ENCODE data around the gene ABCD2. TPM values are rescaled to one million over a fixed set of nuclear protein-coding genes. Genes with fewer than 3 reads are reported as not detected.
"Not testable (repeated sequence)": the region's sequence is repeated elsewhere in the genome, so short reads cannot be mapped to it uniquely, and the experiment has no call there.

Gene ABCD2
- polyA plus RNA-seq, 1 donor from 2014 or later, result 1.5 TPM

DNA sequence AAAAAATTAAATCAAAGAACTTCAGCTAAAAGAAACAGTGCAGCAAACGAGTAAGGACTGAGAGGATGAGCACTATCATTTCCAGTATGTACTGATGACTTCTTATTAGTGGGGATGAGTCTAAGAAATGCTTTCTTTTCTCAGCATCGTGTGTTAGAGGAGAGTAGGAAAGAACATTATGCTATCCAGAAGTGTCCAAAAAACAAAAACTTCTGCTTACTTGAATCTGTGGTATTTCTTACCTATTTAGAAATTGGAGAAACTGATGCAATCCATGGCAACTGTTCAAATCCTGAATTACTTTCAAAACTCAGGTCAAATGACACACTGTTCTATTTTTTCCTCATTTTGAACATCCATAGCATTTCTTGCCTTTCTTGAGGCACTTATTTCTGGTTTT, 23.7 kb downstream of the ABCD2 start:
- no peaks in the 10 kb centered on the region for H3K27me3 Mint-ChIP-seq
- peak overlapping the region in 1 of 3 donors; percentile 54 for H3K27ac Mint-ChIP-seq
- H3K9me3 Mint-ChIP-seq, result no peaks in the 10 kb centered on the region
- H3K36me3 Mint-ChIP-seq, result peaks cover 3% of the 10 kb centered on the region
- H3K4me1 Mint-ChIP-seq, result peaks cover 0 to 1% (median 0%) of the 10 kb centered on the region in 3 donors
- no peak overlapping the region for H3K4me3 Mint-ChIP-seq

DNA sequence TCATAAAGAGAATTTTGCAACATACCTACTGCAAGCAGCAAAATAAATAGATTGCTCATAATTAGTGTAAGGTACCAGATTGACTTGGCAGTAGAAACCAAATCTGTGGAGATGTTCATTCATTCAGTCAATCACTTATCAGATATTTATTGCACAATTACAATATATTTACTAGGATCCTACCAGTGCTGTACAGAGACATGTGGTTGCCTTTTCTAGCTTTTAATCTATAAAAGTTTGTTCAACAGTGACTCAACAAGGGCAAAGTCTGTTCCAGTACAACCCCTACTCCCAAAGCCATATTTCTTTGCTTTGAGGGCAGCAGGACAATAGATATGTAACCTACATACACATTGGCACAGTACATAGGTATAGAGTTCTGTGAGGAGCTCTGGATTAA, 27.3 kb downstream of the ABCD2 start:
- Mint-ChIP-seq H3K4me3 (no peak overlapping the region), H3K9me3 (no peaks in the 10 kb centered on the region), H3K27me3 (no peaks in the 10 kb centered on the region), H3K27ac (no peak overlapping the region), H3K36me3 (no peaks in the 10 kb centered on the region), H3K4me1 (peaks cover 0 to 1% (median 1%) of the 10 kb centered on the region in 3 donors)

GRCh38 chr12:39588348-39588747, 31.3 kb downstream of the ABCD2 start:
- Mint-ChIP-seq H3K36me3 (peaks cover 12% of the 10 kb centered on the region), H3K9me3 (no peaks in the 10 kb centered on the region), H3K27me3 (no peaks in the 10 kb centered on the region), H3K27ac (no peak overlapping the region), H3K4me3 (peak overlapping the region in 1 of 4 donors; percentile 33), H3K4me1 (peaks cover 0 to 3% (median 1%) of the 10 kb centered on the region in 3 donors)

GRCh38 chr12:39587225-39587624, 32.4 kb downstream of the ABCD2 start:
- Mint-ChIP-seq H3K9me3 (no peaks in the 10 kb centered on the region), H3K36me3 (peaks cover 12% of the 10 kb centered on the region), H3K27me3 (no peaks in the 10 kb centered on the region), H3K4me1 (peaks cover 0 to 3% (median 1%) of the 10 kb centered on the region in 3 donors), H3K27ac (no peak overlapping the region), H3K4me3 (no peak overlapping the region)

DNA sequence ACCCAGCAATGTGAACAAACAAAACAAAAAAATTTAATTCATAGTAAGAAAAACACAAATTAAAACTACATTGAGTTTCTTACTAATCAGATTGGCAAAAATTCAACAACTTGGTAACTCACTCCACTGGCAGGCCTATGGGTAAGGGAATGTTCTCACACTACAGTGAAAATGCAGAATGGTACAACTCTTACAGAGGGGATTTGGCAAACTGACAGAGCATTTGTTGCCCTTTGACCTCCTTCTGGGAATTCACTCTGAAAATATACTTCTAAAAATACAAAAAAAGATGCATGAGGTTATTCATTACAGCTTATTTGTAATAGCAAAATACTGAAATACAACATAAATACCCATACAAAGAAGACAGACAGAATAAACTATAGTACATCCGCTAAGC, 32.8 kb downstream of the ABCD2 start:
- no peak overlapping the region for H3K27ac Mint-ChIP-seq
- no peak overlapping the region for H3K4me3 Mint-ChIP-seq
- peaks cover 0 to 3% (median 0%) of the 10 kb centered on the region in 3 donors for H3K4me1 Mint-ChIP-seq
- H3K36me3 Mint-ChIP-seq, result peaks cover 12% of the 10 kb centered on the region
- no peaks in the 10 kb centered on the region for H3K27me3 Mint-ChIP-seq
- no peaks in the 10 kb centered on the region for H3K9me3 Mint-ChIP-seq

DNA sequence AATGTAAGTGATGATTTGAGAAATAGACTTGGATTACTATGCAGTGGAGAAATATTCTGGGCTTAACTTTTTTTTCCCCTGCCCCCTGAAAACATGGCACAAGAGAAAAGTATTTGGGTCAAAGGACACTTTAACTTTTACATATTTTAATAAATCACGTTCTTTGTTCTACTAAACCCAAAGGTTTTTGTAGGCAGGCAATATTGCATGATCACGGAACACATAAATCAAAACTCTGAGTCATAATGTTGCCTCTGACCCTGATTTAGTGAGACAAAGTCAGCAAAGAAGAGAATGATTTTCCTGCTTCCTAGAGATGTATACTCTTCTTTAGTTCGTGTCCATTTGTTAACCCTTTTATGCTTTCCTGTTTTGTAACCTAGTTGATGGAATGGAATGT, 38.0 kb downstream of the ABCD2 start:
- Mint-ChIP-seq H3K27ac (no peak overlapping the region), H3K9me3 (no peaks in the 10 kb centered on the region), H3K4me1 (peaks cover 0 to 1% (median 0%) of the 10 kb centered on the region in 3 donors), H3K27me3 (no peaks in the 10 kb centered on the region), H3K36me3 (peaks cover 16% of the 10 kb centered on the region), H3K4me3 (no peak overlapping the region)

- Mint-ChIP-seq H3K27ac (no peak overlapping the region), H3K36me3 (peaks cover 24% of the 10 kb centered on the region), H3K4me3 (no peak overlapping the region), H3K4me1 (no peaks in the 10 kb centered on the region), H3K27me3 (no peaks in the 10 kb centered on the region), H3K9me3 (no peaks in the 10 kb centered on the region)
Measured at GRCh38 chr12:39575498-39575875, 44.1 kb downstream of the ABCD2 start.

- Mint-ChIP-seq H3K9me3 (no peaks in the 10 kb centered on the region), H3K36me3 (peaks cover 26% of the 10 kb centered on the region), H3K4me1 (no peaks in the 10 kb centered on the region), H3K27me3 (no peaks in the 10 kb centered on the region), H3K27ac (no peak overlapping the region), H3K4me3 (no peak overlapping the region)
Measured at GRCh38 chr12:39574785-39575497, 44.7 kb downstream of the ABCD2 start.

- Mint-ChIP-seq H3K27me3 (no peaks in the 10 kb centered on the region), H3K9me3 (no peaks in the 10 kb centered on the region), H3K4me3 (no peak overlapping the region), H3K4me1 (no peaks in the 10 kb centered on the region), H3K36me3 (peaks cover 27% of the 10 kb centered on the region), H3K27ac (no peak overlapping the region)
Measured at GRCh38 chr12:39574378-39574777, 45.2 kb downstream of the ABCD2 start.

DNA sequence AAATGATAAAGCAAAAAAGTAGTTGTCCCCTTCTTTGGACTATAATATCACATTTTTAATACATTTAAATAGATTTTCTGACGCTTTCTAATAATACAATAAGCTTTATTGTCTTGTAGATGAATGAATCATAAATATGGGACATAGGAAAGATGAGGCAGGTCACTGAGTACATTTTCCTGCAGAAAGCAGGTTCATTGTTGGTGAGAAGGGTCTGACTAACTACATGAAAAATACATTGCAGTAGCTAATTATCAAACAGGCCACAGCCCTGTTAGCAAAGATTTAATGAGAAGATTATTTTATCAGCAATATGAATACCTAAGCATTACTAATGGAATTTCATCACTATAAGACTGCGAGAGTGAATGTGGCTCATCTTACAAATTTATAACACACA, 45.6 kb downstream of the ABCD2 start:
- Mint-ChIP-seq H3K36me3 (peaks cover 27% of the 10 kb centered on the region), H3K9me3 (no peaks in the 10 kb centered on the region), H3K27me3 (no peaks in the 10 kb centered on the region), H3K4me1 (no peaks in the 10 kb centered on the region), H3K27ac (no peak overlapping the region), H3K4me3 (no peak overlapping the region)

GRCh38 chr12:39572551-39572950, 47.1 kb downstream of the ABCD2 start:
- Mint-ChIP-seq H3K27me3 (no peaks in the 10 kb centered on the region), H3K4me3 (no peak overlapping the region), H3K9me3 (no peaks in the 10 kb centered on the region), H3K4me1 (no peaks in the 10 kb centered on the region), H3K36me3 (peaks cover 27% of the 10 kb centered on the region), H3K27ac (no peak overlapping the region)

DNA sequence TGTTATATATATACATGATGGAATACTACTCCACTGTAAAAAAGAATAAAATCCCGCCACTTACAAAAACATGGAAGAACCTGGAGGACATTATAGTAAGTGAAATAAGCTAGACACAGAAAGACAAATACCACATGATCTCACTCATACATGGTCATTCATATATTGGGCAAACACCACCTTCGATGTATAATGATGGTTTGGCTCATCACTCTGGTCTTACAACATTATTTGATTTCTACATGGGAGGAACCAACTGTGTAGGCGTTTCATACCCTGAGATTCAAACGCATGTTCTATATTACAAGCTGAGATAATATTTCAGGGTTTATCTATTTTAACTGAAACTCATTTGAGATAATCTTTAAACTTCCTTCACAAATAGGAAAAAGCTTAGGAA, 48.3 kb downstream of the ABCD2 start:
- no peak overlapping the region for H3K4me3 Mint-ChIP-seq
- H3K27ac Mint-ChIP-seq, result no peak overlapping the region
- H3K4me1 Mint-ChIP-seq, result no peaks in the 10 kb centered on the region
- peaks cover 27% of the 10 kb centered on the region for H3K36me3 Mint-ChIP-seq
- no peaks in the 10 kb centered on the region for H3K27me3 Mint-ChIP-seq
- peaks cover 0 to 6% (median under 1%) of the 10 kb centered on the region in 3 donors for H3K9me3 Mint-ChIP-seq

- H3K4me1 Mint-ChIP-seq, result no peaks in the 10 kb centered on the region
- peaks cover 12% of the 10 kb centered on the region for H3K36me3 Mint-ChIP-seq
- no peaks in the 10 kb centered on the region for H3K27me3 Mint-ChIP-seq
- H3K9me3 Mint-ChIP-seq, result peaks cover 0 to 5% (median 1%) of the 10 kb centered on the region in 3 donors
- no peak overlapping the region for H3K4me3 Mint-ChIP-seq
- no peak overlapping the region for H3K27ac Mint-ChIP-seq
Measured at GRCh38 chr12:39553476-39553875, 66.1 kb downstream of the ABCD2 start.

- not testable (repeated sequence) for H3K36me3 Mint-ChIP-seq, H3K4me3 Mint-ChIP-seq, H3K27ac Mint-ChIP-seq, H3K4me1 Mint-ChIP-seq, H3K9me3 Mint-ChIP-seq, H3K27me3 Mint-ChIP-seq
Measured at GRCh38 chr12:39544211-39544610, 75.4 kb downstream of the ABCD2 start.

DNA sequence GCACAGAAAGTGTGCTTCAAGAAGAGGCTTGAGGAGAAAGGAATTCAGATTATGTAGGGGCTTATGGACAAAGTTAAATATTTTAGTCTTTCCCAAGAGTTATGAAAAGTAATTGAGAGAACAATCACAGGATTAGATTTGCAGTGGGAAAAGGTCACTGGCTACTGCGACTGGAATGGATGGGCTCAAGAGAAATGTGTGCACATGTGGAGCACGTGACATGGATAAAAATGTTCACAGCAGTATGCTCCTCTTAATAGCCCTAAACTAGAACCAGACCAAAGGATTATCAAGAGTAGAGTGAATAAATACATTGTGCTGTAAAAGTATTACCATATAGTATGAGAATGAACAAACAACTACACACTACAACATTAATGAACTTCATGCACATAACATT, 78.1 kb downstream of the ABCD2 start:
- Mint-ChIP-seq H3K27ac (no peak overlapping the region), H3K27me3 (no peaks in the 10 kb centered on the region), H3K4me1 (peaks cover 0 to 1% (median 0%) of the 10 kb centered on the region in 3 donors), H3K4me3 (no peak overlapping the region), H3K36me3 (no peaks in the 10 kb centered on the region), H3K9me3 (no peaks in the 10 kb centered on the region)

GRCh38 chr12:39538679-39539104, 80.9 kb downstream of the ABCD2 start:
- Mint-ChIP-seq H3K36me3 (no peaks in the 10 kb centered on the region), H3K4me3 (no peak overlapping the region), H3K27ac (no peak overlapping the region), H3K9me3 (no peaks in the 10 kb centered on the region), H3K4me1 (peaks cover 0 to under 1% (median 0%) of the 10 kb centered on the region in 3 donors), H3K27me3 (no peaks in the 10 kb centered on the region)

Data from IgD-negative memory B cell (primary cell).